Measurements from ENCODE around the gene CSTF2T. TPM values are rescaled to one million over a fixed set of nuclear protein-coding genes. Genes with fewer than 3 reads are reported as not detected.

CSTF2T gene
- total RNA-seq, 1 experiment from 2014 or later = 30.6 TPM

- intact Hi-C loops (cut with micrococcal nuclease; ENCODE audit: unreplicated experiment) = loop anchor here (10.0 kb wide), 1 partner anchor 516 kb away; no protein-coding TSS in a partner anchor
- H3K27ac Mint-ChIP-seq (ENCODE audit: unreplicated experiment) = peak overlapping the region; percentile 98
- H3K36me3 Mint-ChIP-seq (ENCODE audit: insufficient read depth, unreplicated experiment) = peaks cover 28% of the 10 kb centered on the region
- no peak for DNase-seq
- H3K4me3 Mint-ChIP-seq (ENCODE audit: low read depth, unreplicated experiment) = peak overlapping the region; percentile 94
- H3K9me3 Mint-ChIP-seq (ENCODE audit: low read depth, unreplicated experiment) = no peaks in the 10 kb centered on the region
- TF ChIP-seq, protein P1, sequence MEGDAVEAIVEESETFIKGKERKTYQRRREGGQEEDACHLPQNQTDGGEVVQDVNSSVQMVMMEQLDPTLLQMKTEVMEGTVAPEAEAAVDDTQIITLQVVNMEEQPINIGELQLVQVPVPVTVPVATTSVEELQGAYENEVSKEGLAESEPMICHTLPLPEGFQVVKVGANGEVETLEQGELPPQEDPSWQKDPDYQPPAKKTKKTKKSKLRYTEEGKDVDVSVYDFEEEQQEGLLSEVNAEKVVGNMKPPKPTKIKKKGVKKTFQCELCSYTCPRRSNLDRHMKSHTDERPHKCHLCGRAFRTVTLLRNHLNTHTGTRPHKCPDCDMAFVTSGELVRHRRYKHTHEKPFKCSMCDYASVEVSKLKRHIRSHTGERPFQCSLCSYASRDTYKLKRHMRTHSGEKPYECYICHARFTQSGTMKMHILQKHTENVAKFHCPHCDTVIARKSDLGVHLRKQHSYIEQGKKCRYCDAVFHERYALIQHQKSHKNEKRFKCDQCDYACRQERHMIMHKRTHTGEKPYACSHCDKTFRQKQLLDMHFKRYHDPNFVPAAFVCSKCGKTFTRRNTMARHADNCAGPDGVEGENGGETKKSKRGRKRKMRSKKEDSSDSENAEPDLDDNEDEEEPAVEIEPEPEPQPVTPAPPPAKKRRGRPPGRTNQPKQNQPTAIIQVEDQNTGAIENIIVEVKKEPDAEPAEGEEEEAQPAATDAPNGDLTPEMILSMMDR (IDR thresholded peaks at IDR 0.05; ENCODE audit: unreplicated experiment) = no peak
- CTCF ChIA-PET = no interaction called here
- peaks cover 11% of the 10 kb centered on the region for H3K4me1 Mint-ChIP-seq (ENCODE audit: low read depth, unreplicated experiment)
- no TSS peak for BruUV-seq (replicated peaks)
- H3K27me3 Mint-ChIP-seq (ENCODE audit: unreplicated experiment) = no peaks in the 10 kb centered on the region
Measured at GRCh38 chr10:51698473-51699063, 827 bp downstream of the CSTF2T start.

DNA sequence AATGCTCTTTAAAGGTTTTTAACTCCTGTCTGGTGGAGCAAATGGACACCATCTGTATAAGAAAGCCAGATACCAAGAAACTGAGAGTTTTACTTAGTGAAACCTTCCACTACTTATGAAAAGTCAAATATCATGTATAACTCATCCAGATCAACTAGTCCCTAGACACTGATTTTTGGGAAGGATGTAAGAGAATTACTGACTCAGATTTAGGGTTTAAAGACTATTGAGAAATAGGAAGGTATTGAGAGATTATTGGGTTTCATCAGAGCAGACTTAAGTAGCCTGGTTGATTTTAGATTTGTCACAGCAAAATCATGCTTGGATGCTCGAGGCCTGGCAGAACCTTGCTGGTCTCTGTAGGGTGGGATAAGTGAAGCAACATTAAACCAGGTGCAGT, 3.1 kb downstream of the CSTF2T start:
- peaks cover 28% of the 10 kb centered on the region for H3K36me3 Mint-ChIP-seq (ENCODE audit: insufficient read depth, unreplicated experiment)
- no peak overlapping the region for H3K4me3 Mint-ChIP-seq (ENCODE audit: low read depth, unreplicated experiment)
- CTCF ChIA-PET = no interaction called here
- intact Hi-C loops (cut with micrococcal nuclease; ENCODE audit: unreplicated experiment) = loop anchor here (10.0 kb wide), 1 partner anchor 519 kb away; no protein-coding TSS in a partner anchor
- H3K27ac Mint-ChIP-seq (ENCODE audit: unreplicated experiment) = no peak overlapping the region
- peaks cover 11% of the 10 kb centered on the region for H3K4me1 Mint-ChIP-seq (ENCODE audit: low read depth, unreplicated experiment)
- TF ChIP-seq, protein P1 (IDR thresholded peaks at IDR 0.05; ENCODE audit: unreplicated experiment) = no peak
- H3K27me3 Mint-ChIP-seq (ENCODE audit: unreplicated experiment) = no peaks in the 10 kb centered on the region
- no TSS peak for BruUV-seq (replicated peaks)
- no peak for DNase-seq
- H3K9me3 Mint-ChIP-seq (ENCODE audit: low read depth, unreplicated experiment) = no peaks in the 10 kb centered on the region

DNA sequence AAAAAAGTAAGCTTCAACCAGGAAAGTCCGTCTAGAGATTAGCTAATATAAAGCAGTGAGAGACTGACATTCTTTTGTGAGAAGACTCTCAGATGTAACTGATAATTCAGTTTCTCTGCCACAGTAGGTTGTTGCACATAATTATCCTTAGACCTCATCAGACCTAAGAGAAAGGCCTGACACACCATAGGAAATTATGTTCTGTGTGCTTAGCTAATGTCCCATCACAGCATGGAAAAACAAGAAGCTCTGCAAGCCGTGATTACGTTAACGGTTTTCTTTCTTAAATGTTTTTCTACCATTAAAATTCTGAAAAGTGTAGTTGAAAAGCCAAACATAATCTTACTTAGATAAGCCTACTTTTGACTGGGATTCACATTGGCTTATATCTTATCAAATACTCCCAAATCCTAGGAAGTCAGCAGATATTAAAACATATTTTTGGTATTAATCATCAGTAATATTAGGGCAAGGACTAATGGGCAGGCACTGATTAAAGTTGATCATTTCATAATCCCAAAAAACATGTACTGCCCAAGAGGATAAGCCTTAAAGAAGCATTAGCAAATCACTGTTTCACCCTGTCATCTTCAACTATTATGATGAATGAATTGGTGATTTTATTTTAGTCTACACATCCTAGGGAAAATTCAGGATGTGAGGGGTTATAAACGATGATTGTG, 5.2 kb downstream of the CSTF2T start:
- H3K4me1 Mint-ChIP-seq (ENCODE audit: low read depth, unreplicated experiment) = peaks cover 22% of the 10 kb centered on the region
- no peaks in the 10 kb centered on the region for H3K27me3 Mint-ChIP-seq (ENCODE audit: unreplicated experiment)
- CTCF ChIA-PET = no interaction called here
- intact Hi-C loops (cut with micrococcal nuclease; ENCODE audit: unreplicated experiment) = loop anchor here (10.0 kb wide), 1 partner anchor 521 kb away; no protein-coding TSS in a partner anchor
- peaks cover 5% of the 10 kb centered on the region for H3K9me3 Mint-ChIP-seq (ENCODE audit: low read depth, unreplicated experiment)
- BruUV-seq (replicated peaks) = no TSS peak
- no peak overlapping the region for H3K27ac Mint-ChIP-seq (ENCODE audit: unreplicated experiment)
- H3K36me3 Mint-ChIP-seq (ENCODE audit: insufficient read depth, unreplicated experiment) = peaks cover 18% of the 10 kb centered on the region
- no peak for DNase-seq
- TF ChIP-seq, protein P1 (IDR thresholded peaks at IDR 0.05; ENCODE audit: unreplicated experiment) = no peak
- H3K4me3 Mint-ChIP-seq (ENCODE audit: low read depth, unreplicated experiment) = no peak overlapping the region

DNA sequence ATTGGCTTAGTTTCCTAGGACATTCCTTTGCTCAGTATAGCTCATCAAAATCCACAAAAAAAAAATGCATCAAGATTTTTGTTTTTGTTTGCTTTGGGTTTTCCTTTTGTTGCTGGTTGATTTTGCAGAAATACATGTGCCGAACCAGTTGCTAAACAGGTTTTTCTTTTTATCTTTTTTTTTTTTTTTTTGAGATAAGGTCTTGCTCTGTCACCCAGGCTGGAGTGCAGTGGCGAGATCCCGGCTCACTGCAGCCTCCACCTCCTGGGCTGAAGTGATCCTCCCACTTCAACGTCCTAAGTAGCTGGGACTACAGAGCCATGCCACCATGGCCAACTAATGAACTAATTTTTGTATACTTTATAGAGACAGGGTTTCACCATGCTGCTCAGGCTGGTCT, 8.3 kb downstream of the CSTF2T start:
- Mint-ChIP-seq H3K36me3 (ENCODE audit: insufficient read depth, unreplicated experiment) (no peaks in the 10 kb centered on the region), H3K4me1 (ENCODE audit: low read depth, unreplicated experiment) (peaks cover 11% of the 10 kb centered on the region), H3K27ac (ENCODE audit: unreplicated experiment) (no peak overlapping the region), H3K9me3 (ENCODE audit: low read depth, unreplicated experiment) (peaks cover 5% of the 10 kb centered on the region), H3K4me3 (ENCODE audit: low read depth, unreplicated experiment) (no peak overlapping the region), H3K27me3 (ENCODE audit: unreplicated experiment) (no peaks in the 10 kb centered on the region)
- DNase-seq = no peak
- TF ChIP-seq, protein P1 (IDR thresholded peaks at IDR 0.05; ENCODE audit: unreplicated experiment) = no peak
- intact Hi-C loops (cut with micrococcal nuclease; ENCODE audit: unreplicated experiment) = loop anchor here (10.0 kb wide), 1 partner anchor 524 kb away; no protein-coding TSS in a partner anchor
- no TSS peak for BruUV-seq (replicated peaks)
- CTCF ChIA-PET = interaction anchor here (0.7 to 1.3 kb wide), 4 partner anchors 10 to 47 kb away, joined by 3 to 8 read pairs (median 6); no protein-coding TSS in a partner anchor
